Measurements from ENCODE around the gene OR6Q1.

Gene OR6Q1

DNA sequence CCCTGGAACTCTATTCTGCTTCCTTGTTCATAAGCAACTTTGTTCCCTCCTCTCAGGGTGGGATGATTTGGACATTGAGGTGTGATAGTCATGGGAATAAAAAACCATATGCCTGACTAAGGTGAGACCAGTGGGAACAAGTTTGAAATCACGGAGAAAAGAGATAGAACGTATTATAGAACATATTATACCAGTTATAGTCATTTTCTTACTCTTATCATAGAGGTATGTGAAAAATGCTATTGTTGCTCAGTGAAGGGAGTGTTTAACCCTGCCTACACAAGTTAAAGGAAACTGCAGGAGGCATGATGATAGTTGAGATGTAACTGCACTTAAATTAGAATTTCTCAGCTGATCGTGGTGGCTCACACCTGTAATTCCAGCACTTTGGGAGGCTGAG is 15.5 kb downstream of the OR6Q1 start:
- TF ChIP-seq, protein P1, sequence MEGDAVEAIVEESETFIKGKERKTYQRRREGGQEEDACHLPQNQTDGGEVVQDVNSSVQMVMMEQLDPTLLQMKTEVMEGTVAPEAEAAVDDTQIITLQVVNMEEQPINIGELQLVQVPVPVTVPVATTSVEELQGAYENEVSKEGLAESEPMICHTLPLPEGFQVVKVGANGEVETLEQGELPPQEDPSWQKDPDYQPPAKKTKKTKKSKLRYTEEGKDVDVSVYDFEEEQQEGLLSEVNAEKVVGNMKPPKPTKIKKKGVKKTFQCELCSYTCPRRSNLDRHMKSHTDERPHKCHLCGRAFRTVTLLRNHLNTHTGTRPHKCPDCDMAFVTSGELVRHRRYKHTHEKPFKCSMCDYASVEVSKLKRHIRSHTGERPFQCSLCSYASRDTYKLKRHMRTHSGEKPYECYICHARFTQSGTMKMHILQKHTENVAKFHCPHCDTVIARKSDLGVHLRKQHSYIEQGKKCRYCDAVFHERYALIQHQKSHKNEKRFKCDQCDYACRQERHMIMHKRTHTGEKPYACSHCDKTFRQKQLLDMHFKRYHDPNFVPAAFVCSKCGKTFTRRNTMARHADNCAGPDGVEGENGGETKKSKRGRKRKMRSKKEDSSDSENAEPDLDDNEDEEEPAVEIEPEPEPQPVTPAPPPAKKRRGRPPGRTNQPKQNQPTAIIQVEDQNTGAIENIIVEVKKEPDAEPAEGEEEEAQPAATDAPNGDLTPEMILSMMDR (conservative IDR thresholded peaks at IDR 0.05; ENCODE audit: low read depth) = no peak
- no peak for DNase-seq (ENCODE audit: low spot score)
- ChIA-PET CTCF (no interaction called here), POLR2A (ENCODE audit: low non-redundant PET) (no interaction called here)
- no peak overlapping the region for H3K27ac ChIP-seq

GRCh38 chr11:58047818-58048217 is 17.1 kb downstream of the OR6Q1 start:
- TF ChIP-seq, protein P1 (conservative IDR thresholded peaks at IDR 0.05; ENCODE audit: low read depth) = no peak
- no peak for DNase-seq (ENCODE audit: low spot score)
- POLR2A ChIA-PET (ENCODE audit: low non-redundant PET) = no interaction called here
- H3K27ac ChIP-seq = no peak overlapping the region
- CTCF ChIA-PET = interaction anchor here (0.7 kb wide), 1 partner anchor 227 kb away, joined by 3 read pairs; no protein-coding TSS in a partner anchor

GRCh38 chr11:58055806-58056401 is 25.2 kb downstream of the OR6Q1 start:
- H3K27ac ChIP-seq = no peak overlapping the region
- POLR2A ChIA-PET (ENCODE audit: low non-redundant PET) = no interaction called here
- TF ChIP-seq, protein P1 (conservative IDR thresholded peaks at IDR 0.05; ENCODE audit: low read depth) = no peak
- CTCF ChIA-PET = no interaction called here
- DNase-seq (ENCODE audit: low spot score) = no peak

DNA sequence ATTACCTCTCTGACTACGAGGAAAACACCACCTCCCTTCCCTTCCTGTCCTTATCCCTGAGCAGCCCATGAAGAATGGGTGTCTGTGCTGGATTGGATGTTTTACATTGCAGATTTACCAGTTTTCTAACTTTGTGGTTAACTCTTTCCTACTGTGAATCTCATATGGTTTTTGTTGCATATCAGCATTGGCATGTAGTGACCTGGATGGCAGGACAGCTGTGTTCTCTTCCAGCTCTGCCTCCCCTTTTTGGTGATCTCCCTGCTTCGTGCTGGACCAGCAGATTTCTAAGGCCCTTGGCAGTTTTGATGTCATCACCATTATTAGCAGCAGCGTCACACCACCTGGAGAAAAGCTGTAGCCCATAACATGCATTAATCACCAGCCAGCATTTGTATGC is 26.7 kb downstream of the OR6Q1 start:
- ChIA-PET POLR2A (ENCODE audit: low non-redundant PET) (no interaction called here), CTCF (no interaction called here)

DNA sequence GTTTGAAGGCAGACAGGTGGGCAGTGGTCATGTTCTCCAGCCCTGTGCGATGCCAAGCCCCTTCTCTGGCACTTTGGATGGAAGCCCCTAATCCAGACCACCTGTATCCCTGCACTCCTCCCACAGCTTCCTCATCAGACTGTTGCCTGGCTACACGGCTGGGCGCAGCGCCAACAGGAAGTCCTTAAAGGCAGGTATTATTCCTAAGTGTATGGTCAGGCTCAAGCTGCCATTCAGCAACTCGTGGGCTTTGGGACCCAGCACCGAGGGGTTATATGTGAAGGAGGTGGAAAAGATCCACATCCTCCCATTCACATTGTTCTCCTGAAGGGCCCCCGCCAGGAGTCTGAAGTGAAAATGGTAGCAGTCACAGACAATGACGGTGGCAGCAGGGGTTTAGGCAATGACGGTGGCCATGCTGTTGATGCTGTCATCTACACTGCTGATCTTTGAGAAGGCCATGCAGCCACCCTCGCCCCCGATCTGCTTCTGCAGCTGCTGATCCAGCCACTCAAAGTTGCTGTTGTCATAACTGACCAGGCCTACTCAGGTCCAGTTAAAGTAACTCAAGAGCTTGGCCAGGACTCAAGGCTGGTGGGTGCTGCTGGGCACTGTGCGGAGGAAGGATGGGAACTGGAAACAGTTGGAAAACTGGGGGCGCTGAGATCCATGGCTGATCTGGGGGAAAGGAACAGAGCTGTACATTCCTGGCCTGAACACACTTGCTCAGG is 27.7 kb downstream of the OR6Q1 start:
- ChIA-PET POLR2A (ENCODE audit: low non-redundant PET) (no interaction called here), CTCF (no interaction called here)
- H3K27ac ChIP-seq = peak overlapping the region; percentile 90
- no peak for DNase-seq (ENCODE audit: low spot score)
- TF ChIP-seq, protein P1 (conservative IDR thresholded peaks at IDR 0.05; ENCODE audit: low read depth) = no peak

More for the DNA sequence above, 26.7 kb downstream of the OR6Q1 start:
- TF ChIP-seq, protein P1 (conservative IDR thresholded peaks at IDR 0.05; ENCODE audit: low read depth) = no peak
- no peak overlapping the region for H3K27ac ChIP-seq
- no peak for DNase-seq (ENCODE audit: low spot score)

GRCh38 chr11:58059007-58059350 is 28.2 kb downstream of the OR6Q1 start:
- CTCF ChIA-PET = no interaction called here
- H3K27ac ChIP-seq = peak overlapping the region; percentile 90
- POLR2A ChIA-PET (ENCODE audit: low non-redundant PET) = no interaction called here
- TF ChIP-seq, protein P1 (conservative IDR thresholded peaks at IDR 0.05; ENCODE audit: low read depth) = no peak
- peak; percentile 49 for DNase-seq (ENCODE audit: low spot score)

Measured in RWPE1 (cell line).